ENCODE data around the gene CPNE1. TPM values are rescaled to one million over a fixed set of nuclear protein-coding genes. Genes with fewer than 3 reads are reported as not detected.

The CPNE1 gene
- total RNA-seq, 2 donors from 2014 or later: 69.1 to 84.1 TPM

DNA sequence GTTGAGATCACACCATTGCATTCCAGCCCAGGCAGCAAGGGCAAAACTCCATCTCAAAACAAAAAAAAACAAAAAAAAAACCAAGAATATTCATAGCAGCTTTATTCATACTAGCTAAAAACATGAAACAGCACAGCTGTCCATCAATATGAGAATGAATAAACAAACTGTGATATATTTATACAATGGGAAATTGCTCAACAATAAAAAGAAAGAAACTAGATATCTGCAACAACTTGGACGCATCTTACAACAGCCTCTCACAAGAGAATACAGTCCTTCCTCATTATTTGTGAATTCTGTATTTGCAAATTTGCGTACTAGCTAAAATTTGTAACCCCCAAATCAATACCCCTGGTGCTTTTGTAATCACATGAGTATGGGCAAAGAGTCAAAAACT lies 77.3 kb downstream of the CPNE1 start:
- intact Hi-C loops (cut with DNase I): no loop called here
- DNase-seq (no peak), ATAC-seq (no peak)

DNA sequence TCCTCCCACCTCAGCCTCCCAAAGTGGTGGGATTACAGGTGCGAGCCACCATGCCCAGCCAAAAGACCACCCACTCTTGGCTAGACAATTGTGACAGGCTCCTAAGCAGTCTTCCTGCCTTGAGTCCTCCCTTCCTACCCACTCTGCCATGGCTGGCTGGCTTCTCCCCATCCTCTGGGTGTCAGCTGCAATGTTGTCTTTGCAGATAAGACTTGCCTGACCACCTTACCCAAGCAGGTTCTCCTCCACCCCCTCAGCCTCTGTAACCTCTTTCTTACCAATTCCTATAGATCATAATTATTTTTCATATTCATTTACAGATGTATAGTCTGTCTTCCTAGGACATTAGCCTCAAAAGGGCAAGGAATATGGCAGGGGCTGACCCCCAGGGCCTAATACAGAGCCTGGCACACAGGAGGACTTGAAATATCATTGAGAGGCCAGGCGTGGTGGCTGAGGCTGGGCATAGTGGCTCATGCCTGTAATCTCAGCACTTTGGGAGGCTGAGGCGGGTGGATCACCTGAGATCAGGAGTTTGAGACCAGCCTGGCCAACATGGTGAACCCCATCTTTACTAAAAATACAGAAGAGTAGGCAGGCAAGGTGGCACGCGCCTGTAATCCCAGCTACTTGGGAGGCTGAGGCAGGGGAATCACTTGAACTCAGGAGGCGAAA lies 77.8 kb downstream of the CPNE1 start:
- ATAC-seq (no peak), DNase-seq (no peak)
- intact Hi-C loops (cut with DNase I): no loop called here

DNA sequence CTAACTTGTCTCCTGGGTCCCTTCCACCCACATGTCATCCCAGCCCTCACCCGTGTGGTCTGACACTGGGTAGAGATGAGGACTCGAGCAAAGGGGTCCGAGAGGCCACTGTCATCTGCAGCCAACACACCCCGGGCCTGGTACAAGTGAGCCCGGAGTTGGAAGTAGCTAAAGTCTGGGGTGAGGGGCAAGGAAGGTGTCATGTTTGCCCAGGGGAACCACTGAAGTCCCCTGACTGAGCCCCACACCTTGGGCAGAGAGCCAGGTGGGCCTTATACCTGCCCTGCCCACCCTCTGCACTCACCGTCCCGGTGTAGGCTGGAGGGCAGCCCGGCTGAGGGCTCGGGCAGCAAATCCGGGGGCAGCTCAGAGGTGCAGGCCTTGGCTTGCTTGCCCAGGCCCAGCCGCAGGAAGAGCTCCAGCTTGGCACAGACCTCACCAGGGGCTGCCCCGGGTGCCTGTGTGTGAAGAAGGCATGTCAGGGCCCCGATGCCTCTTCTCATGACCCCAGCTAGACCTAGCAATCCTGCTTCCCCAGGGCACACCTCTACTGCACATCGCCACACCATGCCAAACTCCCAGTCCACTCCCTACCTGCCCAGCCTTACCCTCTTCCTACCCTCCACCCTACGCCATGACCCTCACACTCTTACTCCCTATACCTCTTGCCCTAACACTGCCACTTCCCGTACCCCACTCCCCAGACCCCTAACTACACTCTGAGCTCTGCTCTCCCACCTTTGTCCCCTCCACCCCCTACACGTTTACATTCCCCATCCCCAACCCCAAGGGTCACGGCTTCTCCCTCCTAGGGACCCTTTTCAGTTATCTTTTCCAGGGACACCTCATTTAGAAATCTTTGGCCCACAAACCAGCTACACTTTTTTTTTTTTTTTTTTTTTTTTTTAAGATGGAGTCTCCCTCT lies 80.8 kb downstream of the CPNE1 start:
- DNase-seq (no peak), ATAC-seq (peak; percentile 19 to 21)
- intact Hi-C loops (cut with DNase I): no loop called here

DNA sequence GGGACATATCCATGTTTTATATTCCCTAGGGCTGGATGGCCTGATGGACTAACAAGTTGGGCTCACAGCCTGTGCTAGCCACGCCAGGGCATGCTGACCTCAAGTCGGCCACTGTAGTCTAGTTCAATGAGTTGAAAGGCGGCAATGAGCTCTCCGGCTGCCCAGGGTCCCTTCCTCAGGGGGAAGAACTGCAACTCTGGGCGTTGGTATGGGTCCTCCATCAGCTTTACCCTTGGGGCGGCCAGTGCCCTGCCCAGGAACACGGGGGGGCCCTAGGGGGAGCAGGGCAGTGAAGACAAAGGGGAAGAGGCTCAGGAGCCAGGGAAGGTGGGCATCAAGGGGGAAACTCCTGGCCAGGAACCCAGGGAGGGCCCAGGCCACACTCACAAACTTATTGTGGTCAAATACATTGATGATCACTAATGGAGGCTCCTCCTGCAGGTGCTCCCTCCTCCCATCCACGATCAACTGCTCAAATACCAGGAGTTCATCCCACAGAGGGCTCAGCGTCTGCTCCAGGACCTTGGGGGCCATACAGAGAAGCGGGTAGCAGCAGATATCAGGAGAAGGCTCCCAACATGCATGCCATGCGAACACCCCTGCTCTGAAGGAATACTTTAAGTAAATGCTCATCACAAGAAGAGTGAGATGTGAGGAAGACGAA lies 81.8 kb downstream of the CPNE1 start:
- no peak for DNase-seq
- no peak for ATAC-seq
- intact Hi-C loops (cut with DNase I): no loop called here

DNA sequence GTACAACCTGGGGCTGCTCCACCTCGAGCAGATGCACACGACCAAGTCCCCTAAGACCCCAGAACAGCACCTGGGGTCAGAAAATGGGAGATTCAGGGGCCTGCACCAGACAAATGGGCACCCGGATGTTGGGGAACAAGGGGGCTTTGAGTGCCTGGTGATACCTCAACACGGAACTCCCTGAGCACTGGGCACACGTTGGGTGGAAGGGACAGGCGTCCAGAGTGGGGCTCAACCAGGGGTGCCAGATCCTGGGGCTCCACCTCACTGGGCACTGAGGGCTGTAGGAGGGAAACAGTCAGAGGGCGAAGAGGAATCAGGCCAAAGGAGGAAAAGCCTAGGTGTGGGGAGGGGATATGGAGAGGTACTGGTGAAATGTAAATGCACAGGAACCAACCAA lies 82.6 kb downstream of the CPNE1 start:
- DNase-seq: no peak
- intact Hi-C loops (cut with DNase I): no loop called here
- ATAC-seq: no peak

DNA sequence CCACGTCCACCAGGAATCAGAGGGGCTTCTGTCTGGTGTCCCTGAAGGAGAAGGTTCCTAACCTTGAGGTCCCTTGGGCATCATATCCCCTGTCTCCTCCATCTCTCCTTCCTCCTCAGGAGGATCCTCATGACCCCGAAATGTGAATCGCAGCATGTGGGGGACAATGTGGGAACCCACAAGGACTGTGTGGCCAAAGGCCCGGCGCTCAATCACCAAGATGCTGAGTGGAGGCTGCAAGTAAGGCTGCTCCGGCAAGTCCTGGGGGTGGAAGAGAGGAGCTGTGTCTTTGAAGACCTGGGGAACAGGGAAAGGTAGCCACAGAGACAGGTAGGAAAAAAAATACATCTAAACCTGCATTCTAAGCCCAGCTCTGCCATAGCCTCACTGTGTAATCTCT lies 85.5 kb downstream of the CPNE1 start:
- no peak for DNase-seq
- ATAC-seq: no peak

DNA sequence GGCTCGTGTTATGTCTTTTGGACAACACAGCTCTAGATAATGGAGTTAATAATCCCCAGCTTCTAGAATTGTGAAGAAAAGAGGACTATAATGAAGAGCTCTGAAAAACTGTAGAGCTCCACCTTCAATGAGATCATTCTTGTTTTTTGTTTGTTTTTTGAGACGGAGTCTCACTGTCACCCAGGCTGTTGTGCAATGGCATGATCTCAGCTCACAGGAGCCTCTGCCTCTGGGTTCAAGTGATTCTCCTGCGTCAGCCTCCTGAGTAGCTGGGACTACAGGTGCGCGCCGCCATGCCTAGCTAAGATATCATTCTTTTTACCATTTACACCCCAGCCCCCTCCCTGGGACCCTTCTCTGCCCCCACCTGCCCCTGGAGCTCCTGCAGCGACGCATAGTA lies 86.2 kb downstream of the CPNE1 start:
- DNase-seq (no peak), ATAC-seq (no peak)
- intact Hi-C loops (cut with DNase I): no loop called here

More for the DNA sequence above, 85.5 kb downstream of the CPNE1 start:
- intact Hi-C loops (cut with DNase I): no loop called here

DNA sequence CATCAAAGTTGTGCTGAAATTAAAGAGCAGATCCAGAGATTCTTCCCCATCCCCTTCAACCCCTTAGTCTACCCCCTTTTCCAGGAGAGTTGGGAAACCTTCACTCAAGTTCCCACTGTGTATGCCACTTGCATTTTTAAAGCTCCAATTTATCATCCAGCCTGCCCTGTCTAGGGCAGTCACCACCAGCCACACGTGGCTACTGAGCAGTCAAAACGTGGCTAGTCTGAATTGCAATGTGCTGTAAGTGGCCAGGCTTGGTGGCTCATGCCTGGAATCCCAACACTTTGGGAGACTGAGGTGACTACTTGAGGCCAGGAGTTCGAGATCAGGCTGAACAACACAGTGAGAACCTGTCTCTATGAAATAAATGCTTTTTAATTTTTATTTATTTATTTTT lies 87.9 kb downstream of the CPNE1 start:
- DNase-seq (no peak), ATAC-seq (no peak)
- intact Hi-C loops (cut with DNase I): no loop called here

Other genes with a start within 250 kb of the CPNE1 start
- gene GDF5, start 226.7 kb downstream of the CPNE1 start, total RNA-seq: 1 to 10 TPM in 1 of 2 donors, under 1 TPM in 1; 0.56 to 1.3 TPM
- gene CEP250, start 209.3 kb downstream of the CPNE1 start, total RNA-seq: 10 to 100 TPM; 11.1 to 17.3 TPM
- not detected for gene C20orf173, start 135.2 kb downstream of the CPNE1 start, total RNA-seq
- gene ERGIC3, start 122.8 kb downstream of the CPNE1 start, total RNA-seq: 100 to 1,000 TPM; 119 to 120 TPM
- gene SPAG4, start 49.1 kb downstream of the CPNE1 start, total RNA-seq: 1 to 10 TPM; 2.5 to 6.0 TPM
- gene RBM12, start within 50 bp of the CPNE1 start, total RNA-seq: 10 to 100 TPM; 44.6 to 62.7 TPM
- gene NFS1, start 34.5 kb upstream of the CPNE1 start, total RNA-seq: 10 to 100 TPM; 33.6 to 36.8 TPM
- 100 to 1,000 TPM; 172 to 184 TPM for gene ROMO1, start 34.5 kb upstream of the CPNE1 start, total RNA-seq
- 100 to 1,000 TPM; 143 to 172 TPM for gene RBM39, start 77.4 kb upstream of the CPNE1 start, total RNA-seq
- 10 to 100 TPM; 45.5 to 50.5 TPM for gene PHF20, start 107.1 kb upstream of the CPNE1 start, total RNA-seq